Measurements from ENCODE around the gene DRAXIN.

DRAXIN gene

DNA sequence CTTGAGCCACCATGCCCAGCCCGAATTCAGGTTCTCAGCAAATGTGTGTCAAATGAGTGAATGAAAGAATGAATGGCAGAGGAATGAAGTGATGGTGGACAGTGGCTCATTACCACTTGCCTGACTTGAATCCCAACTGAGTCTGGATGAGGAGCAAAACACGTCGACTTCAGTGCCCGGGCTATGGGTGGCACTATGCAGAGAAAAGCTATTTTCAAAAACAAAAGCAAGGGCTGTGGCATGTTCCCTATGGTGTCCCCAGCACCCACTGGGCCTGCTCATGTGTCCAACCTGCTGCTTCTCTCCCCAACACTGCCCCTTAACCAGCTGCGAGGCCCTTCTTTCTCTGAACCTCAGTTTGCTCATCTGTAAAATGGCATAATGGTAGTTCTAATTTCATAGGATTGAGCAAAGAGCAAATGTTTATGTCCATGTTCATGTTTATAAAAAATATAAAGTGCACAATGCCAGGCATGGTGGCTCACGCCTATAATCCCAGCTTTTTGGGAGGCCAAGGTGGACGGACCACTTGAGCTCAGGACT is 6.2 kb upstream of the DRAXIN start:
- Histone ChIP-seq H3K4me3 (ENCODE audit: low read depth, low read length) (no peak overlapping the region), H3K79me2 (no peaks in the 10 kb centered on the region), H3K36me3 (ENCODE audit: control insufficient read depth, insufficient read depth, low read length) (no peaks in the 10 kb centered on the region), H2AFZ (no peak overlapping the region), H3K9me3 (ENCODE audit: control insufficient read depth, low read length) (no peaks in the 10 kb centered on the region), H3K27ac (no peak overlapping the region), H3K9ac (no peak overlapping the region), H3K27me3 (ENCODE audit: control insufficient read depth, insufficient read depth, low read length) (no peaks in the 10 kb centered on the region), H3K4me1 (no peaks in the 10 kb centered on the region), H3K4me2 (ENCODE audit: low read length) (no peak overlapping the region)
- TF ChIP-seq, protein P1, sequence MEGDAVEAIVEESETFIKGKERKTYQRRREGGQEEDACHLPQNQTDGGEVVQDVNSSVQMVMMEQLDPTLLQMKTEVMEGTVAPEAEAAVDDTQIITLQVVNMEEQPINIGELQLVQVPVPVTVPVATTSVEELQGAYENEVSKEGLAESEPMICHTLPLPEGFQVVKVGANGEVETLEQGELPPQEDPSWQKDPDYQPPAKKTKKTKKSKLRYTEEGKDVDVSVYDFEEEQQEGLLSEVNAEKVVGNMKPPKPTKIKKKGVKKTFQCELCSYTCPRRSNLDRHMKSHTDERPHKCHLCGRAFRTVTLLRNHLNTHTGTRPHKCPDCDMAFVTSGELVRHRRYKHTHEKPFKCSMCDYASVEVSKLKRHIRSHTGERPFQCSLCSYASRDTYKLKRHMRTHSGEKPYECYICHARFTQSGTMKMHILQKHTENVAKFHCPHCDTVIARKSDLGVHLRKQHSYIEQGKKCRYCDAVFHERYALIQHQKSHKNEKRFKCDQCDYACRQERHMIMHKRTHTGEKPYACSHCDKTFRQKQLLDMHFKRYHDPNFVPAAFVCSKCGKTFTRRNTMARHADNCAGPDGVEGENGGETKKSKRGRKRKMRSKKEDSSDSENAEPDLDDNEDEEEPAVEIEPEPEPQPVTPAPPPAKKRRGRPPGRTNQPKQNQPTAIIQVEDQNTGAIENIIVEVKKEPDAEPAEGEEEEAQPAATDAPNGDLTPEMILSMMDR (IDR thresholded peaks at IDR 0.05) = no peak

DNA sequence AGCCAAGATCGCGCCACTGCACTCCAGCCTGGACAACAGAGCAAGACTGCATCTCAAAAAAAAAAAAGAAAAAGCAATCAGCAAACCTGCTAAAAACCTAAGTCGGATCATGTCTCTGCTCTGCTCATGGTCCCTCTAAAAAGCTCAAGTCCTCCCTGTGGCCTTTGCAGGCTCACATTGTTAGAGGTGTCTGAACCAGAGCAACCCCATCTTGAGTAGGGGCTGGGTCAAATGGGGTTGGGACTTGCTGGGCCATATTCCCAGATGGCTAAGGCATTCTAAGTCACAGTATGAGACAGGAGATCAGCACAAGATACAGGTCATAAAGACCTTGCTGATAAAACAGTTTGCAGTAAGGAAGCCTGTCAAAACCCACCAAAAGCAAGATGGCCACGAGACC is 3.0 kb upstream of the DRAXIN start:
- H3K9ac ChIP-seq = no peak overlapping the region
- no peaks in the 10 kb centered on the region for H3K79me2 ChIP-seq
- TF ChIP-seq, protein P1 (IDR thresholded peaks at IDR 0.05) = no peak
- H3K4me1 ChIP-seq = no peaks in the 10 kb centered on the region
- H2AFZ ChIP-seq = no peak overlapping the region
- no peaks in the 10 kb centered on the region for H3K9me3 ChIP-seq (ENCODE audit: control insufficient read depth, low read length)
- H3K27ac ChIP-seq = no peak overlapping the region
- H3K4me3 ChIP-seq (ENCODE audit: low read depth, low read length) = no peak overlapping the region
- no peak overlapping the region for H3K4me2 ChIP-seq (ENCODE audit: low read length)
- H3K27me3 ChIP-seq (ENCODE audit: control insufficient read depth, insufficient read depth, low read length) = no peaks in the 10 kb centered on the region
- no peaks in the 10 kb centered on the region for H3K36me3 ChIP-seq (ENCODE audit: control insufficient read depth, insufficient read depth, low read length)

GRCh38 chr1:11690397-11691301 is 861 bp upstream of the DRAXIN start:
- Histone ChIP-seq H3K4me2 (ENCODE audit: low read length) (peak overlapping the region; percentile 25), H3K79me2 (no peaks in the 10 kb centered on the region), H3K4me3 (ENCODE audit: low read depth, low read length) (peak overlapping the region; percentile 11), H3K36me3 (ENCODE audit: control insufficient read depth, insufficient read depth, low read length) (no peaks in the 10 kb centered on the region), H3K9ac (no peak overlapping the region), H2AFZ (no peak overlapping the region), H3K9me3 (ENCODE audit: control insufficient read depth, low read length) (no peaks in the 10 kb centered on the region), H3K27ac (no peak overlapping the region), H3K4me1 (no peaks in the 10 kb centered on the region), H3K27me3 (ENCODE audit: control insufficient read depth, insufficient read depth, low read length) (no peaks in the 10 kb centered on the region)
- TF ChIP-seq, protein P1 (IDR thresholded peaks at IDR 0.05) = no peak

- Histone ChIP-seq H3K27me3 (ENCODE audit: control insufficient read depth, insufficient read depth, low read length) (no peaks in the 10 kb centered on the region), H3K9me3 (ENCODE audit: control insufficient read depth, low read length) (no peaks in the 10 kb centered on the region)
- TF ChIP-seq, protein P1 (IDR thresholded peaks at IDR 0.05) = no peak
Observed at GRCh38 chr1:11691928-11692711, 610 bp downstream of the DRAXIN start.

More at GRCh38 chr1:11691928-11692711, 610 bp downstream of the DRAXIN start:
- Histone ChIP-seq H3K4me3 (ENCODE audit: low read depth, low read length) (no peak overlapping the region), H3K4me1 (no peaks in the 10 kb centered on the region), H3K27ac (no peak overlapping the region), H3K79me2 (no peaks in the 10 kb centered on the region), H3K36me3 (ENCODE audit: control insufficient read depth, insufficient read depth, low read length) (no peaks in the 10 kb centered on the region), H3K4me2 (ENCODE audit: low read length) (no peak overlapping the region), H3K9ac (no peak overlapping the region), H2AFZ (no peak overlapping the region)
